NCI-H1105 (cell line): ENCODE measurements around the gene TFE3.
"Not testable (repeated sequence)": the region's sequence is repeated elsewhere in the genome, so short reads cannot be mapped to it uniquely, and the experiment has no call there.

Experiments
- DNase-seq: peaks from one replicate; lab custom pipeline; 2025; lab: John Stamatoyannopoulos, UW

TFE3 gene

DNA sequence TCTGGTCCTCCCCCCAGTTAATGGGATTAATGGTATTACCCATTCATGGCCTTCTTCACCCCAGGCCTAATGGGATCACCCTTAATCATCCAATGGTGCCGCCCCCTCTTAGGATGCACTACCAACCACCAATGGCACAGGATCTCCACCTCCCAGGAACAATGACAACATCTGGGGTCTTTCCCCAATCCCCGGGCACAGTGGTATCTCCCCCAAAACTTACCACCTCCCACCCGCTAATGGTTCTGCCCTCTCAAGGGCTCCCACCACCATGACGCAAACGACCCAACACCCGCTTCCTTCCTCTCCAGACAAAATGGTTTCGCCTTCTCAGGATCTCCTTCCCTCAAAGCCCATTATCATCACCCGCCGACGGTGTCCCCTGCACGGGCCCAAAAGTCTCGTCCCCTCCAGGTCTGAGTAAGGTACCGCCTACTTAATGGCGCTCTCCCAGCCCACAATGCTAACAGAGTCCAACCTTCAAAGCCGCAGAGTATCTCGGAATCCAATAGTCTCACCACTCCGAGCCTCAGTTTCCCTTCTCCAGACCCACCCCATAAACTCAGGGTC lies 41.6 kb downstream of the TFE3 start:
- peak; percentile 26 for DNase-seq

DNA sequence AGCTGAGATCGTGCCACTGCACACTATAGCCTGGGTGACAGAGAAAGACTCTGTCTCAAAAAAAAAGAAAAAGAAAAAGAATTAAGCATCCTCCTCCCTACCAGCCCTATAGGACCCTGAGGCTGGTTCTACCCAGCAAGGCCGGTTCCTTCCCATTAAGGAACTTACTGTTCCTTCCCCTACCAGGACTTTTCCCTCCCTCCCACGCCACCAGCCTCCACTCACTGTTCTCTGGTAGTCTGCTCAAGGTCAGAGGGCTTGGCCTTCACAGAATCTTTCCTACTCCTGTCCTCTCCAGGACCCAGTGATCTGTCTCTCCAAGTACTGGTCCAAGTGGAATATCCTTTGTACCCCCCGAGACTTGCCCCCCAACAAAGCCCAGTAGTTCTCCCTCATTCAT lies 42.5 kb downstream of the TFE3 start:
- no peak for DNase-seq

DNA sequence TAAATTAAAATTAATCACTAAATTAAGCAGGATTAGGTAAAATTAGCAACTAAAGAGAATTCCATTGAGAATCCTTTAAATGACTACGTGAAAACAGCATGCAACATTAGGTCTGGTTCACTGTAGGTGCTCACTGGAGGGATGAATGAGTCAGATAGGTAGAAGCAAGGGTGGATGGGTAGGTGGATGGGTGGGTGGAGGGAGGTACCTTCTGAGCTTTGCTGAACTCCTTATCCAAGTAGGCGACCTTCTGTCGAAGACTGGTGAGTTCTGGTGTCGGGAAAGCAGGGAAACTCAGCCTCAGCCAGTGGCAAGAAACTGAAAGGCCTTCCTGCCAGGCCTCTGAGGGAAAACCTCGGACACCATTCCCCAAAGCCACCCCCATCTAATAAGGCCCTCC lies 44.1 kb downstream of the TFE3 start:
- no peak for DNase-seq

DNA sequence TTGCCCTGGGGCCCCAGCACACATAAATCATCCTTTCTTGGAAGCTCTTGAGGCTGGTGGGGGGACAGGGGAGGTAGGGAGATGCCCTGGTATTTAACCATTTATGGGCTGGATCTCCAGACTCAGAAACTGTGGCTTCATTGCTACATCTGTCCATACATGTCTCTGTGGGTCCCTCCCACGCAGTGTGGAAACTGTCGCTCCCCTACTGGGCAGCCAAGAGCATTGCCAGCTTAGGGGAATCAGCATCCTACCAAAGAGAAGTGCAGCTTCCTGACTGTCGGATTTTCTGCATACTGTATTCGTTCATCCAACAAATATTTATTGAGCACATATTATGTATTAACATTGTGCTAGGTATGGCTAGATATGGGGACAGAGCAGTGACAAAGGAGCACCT lies 44.8 kb downstream of the TFE3 start:
- no peak for DNase-seq

DNA sequence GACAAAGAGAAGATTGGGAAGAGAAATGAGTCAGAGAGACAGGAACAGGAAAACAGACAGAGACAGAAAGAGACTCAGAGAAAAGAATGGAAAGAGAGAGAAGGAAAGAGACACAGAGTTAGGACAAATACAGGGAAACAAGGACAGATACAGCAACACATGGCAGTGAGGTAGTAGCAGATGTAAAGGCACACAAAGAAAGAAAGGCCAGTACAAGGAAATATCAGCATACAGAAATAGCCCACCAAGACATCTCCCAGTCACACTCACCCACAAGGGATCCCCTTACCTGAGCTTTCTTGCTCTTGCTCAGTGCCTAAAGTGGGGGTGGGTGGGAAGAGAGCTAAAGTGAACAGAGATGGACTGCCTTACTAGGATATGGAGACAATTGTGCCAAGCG lies 45.3 kb downstream of the TFE3 start:
- no peak for DNase-seq

DNA sequence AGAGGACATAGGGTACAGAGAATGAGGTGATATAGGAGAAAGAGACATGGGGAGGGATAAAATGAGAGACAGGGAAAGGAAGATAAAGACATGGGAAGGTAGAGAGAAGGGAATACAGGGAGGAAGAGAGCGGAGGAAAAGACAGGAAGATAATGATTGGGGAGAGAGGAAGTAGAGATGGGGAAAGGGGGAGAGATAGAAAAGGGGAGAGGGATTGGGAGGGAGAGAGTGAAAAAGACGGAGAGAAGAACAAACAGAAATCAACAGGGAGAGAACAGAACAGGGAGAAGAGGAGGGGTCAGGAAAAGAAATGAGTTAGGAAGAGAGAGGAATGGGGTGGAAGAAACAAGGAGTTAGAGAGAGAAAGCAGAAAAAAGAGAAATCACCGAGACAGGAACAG lies 45.7 kb downstream of the TFE3 start:
- DNase-seq = no peak

DNA sequence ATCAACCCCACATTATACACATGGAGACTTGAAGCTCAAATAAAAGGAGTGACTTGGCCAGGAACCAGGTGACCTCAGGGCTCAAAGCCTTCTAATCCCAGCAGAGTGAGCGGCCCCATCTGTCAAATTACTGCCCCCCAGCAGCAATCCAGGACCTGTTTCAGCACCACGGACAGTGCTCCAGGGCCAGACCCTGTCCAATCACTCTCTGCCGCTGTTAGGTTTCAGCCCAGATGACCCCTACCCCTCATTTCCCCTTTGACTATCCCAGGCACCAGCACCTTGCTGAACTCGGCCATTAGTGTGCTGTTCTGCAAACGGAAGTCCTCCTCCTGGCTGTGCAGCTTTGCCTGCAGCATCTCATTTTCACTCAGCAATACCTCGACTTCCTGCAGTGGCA lies 46.2 kb downstream of the TFE3 start:
- no peak for DNase-seq

DNA sequence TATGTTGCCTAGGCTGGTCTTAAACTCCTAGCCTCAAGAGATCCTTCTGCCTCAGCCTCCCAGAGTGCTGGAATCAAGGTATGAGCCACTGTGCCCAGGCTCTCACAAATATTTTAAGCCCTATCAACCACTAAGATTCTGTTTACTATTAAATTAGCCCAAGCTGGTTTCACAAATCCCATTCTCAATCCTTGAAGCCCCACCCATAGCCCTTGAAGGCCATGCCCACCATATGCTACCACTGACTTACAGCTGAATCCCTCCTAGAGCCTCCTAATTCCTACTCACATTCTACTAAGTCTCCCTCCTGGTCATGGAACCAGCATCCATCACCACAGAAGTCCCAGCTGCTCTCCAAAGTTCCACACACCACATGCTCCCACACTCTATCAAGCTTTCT lies 50.8 kb downstream of the TFE3 start:
- no peak for DNase-seq

DNA sequence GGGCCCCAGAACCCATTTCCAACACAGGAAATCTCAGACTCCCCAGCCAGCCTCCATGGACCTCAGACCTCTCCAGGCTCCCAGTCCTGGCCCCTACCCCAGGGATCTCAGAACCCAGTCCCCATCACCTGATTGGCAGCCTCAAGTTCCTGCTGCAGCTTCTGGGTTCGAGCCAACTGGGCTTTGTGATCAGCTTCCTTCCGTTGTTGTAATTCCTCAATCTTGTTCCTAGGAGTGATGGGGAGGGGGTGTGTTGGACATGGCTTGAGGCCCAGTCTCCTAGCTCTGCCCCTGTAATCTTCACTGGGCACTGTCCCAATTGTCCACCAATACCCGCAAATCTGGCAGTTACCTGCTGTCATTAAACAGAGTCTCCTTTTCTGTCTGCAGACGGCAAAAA lies 53.7 kb downstream of the TFE3 start:
- DNase-seq = no peak

DNA sequence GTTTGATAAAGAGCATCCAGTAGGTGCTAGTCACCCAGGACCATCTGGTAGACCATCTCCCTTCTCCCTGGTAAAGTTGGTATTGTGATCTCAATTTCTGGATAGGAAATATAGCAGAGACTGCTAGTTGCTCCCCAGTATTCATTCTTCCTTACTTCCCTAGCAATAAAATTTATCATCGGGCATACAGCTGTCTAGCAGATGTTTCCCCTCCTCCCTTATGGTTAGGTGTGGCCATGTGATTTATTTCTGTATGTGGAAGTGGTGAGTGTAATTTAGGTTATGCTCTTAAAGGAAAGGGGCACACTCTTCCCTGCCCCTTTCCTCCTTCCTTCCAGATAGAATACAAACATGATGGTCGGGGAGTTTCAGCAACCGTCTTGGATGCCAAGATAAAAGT lies 59.3 kb downstream of the TFE3 start:
- DNase-seq = no peak

DNA sequence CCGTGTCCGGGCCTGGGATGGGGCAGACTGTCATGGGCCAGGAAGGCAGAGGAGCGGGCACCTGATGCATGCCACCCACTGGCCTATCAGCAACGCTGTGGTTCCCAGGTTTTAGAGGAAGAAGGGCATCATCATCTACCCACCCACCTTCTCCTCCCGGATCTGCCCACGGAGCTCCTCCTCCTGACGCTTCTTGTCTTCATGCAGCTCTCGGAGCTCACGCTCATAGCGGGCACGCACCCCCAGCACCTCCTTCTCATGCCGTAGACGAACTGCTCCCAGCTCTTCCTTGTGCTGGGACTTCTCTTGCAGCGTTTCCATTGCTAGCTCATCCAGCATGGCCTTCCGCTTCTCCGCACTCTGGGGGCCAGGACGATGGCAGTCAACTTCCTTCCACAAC lies 60.1 kb downstream of the TFE3 start:
- DNase-seq = no peak

DNA sequence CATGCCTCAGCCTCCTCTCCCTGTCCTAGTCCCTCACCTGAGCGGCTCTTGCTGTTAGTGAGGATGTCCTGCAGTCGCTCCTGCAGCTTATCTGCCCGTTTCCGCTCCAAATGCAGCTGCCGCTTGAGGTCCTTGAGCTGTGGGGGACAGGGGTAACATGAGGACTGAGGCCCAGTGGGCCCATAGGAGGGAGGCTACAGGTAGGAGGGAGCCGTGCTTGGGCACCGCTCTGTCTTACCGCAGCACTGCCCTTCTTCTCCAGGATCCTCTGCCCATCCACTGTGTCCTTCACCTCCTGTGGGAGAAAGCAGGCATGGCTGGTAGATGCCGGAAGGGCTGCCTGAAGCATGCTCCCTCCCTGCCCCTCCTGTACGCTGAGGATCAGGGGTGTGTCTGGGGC lies 62.0 kb downstream of the TFE3 start:
- no peak for DNase-seq

DNA sequence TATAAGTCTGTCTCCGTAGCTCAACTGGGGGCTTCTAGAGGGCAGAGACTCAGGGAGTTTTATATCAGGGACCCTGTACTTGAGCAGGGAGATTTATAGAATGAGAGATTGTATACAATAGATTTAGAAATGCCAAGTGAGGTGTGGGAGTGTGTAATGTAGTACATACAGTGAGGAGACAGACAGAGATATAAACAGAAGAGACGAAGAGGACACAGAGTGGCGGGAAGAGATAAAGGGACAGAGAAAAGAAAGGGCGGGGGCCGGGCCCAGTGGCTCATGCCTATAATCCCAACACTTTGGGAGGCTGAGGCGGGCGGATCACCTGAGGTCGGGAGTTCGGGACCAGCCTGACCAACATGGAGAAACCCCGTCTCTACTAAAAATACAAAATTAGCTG lies 62.8 kb downstream of the TFE3 start:
- DNase-seq = not testable (repeated sequence)
